Measurements from ENCODE around the gene RECQL.
A peak's percentile ranks its signal among the peaks of the same experiment; 100 is the strongest.

Gene RECQL

DNA sequence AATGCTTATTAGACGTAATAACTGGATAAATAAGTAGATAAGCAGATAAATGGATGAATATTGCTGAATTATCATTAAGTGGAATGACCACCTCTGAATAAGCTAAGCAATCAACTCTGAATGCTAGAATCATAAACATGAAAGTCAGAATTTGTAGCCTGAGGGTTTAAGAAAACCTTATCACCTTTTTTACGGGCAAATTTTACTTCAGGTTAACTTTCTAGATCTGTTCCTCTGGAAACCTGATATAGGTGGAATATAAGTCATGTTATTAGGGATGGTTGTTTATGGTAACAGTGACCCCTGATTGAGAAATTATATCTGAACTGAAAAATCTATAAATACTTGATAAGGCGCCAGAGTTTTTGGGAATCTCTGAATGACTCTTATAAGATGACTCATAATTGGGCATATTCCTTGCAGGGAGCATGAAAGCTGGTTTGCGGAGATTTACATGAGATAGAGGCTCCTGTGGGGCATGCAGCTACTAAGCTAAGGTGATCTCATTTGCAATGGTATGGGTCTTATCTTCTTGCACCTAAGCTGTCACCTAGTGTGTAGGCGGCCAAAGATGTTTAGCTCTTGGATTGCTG lies 36.7 kb upstream of the RECQL start:
- H3K4me3 ChIP-seq (IDR thresholded peaks at IDR 0.05; ENCODE audit: insufficient read depth, low read depth, low read length): no peak overlapping the region
- H4K20me1 ChIP-seq (ENCODE audit: insufficient read depth): no peaks in the 10 kb centered on the region
- no peak overlapping the region for H3K9ac ChIP-seq
- no peak overlapping the region for H3K27ac ChIP-seq
- H3K79me2 ChIP-seq (ENCODE audit: insufficient read depth, low read depth): no peaks in the 10 kb centered on the region
- H3K36me3 ChIP-seq (ENCODE audit: insufficient read depth): no peaks in the 10 kb centered on the region
- H3K4me1 ChIP-seq (ENCODE audit: low read depth, poor library complexity, severe bottlenecking): no peaks in the 10 kb centered on the region
- no peak overlapping the region for H3K4me2 ChIP-seq
- no peak overlapping the region for H2AFZ ChIP-seq (ENCODE audit: low read depth)
- H3K27me3 ChIP-seq (ENCODE audit: insufficient read depth, low read depth): no peaks in the 10 kb centered on the region
- TF ChIP-seq, protein P1, sequence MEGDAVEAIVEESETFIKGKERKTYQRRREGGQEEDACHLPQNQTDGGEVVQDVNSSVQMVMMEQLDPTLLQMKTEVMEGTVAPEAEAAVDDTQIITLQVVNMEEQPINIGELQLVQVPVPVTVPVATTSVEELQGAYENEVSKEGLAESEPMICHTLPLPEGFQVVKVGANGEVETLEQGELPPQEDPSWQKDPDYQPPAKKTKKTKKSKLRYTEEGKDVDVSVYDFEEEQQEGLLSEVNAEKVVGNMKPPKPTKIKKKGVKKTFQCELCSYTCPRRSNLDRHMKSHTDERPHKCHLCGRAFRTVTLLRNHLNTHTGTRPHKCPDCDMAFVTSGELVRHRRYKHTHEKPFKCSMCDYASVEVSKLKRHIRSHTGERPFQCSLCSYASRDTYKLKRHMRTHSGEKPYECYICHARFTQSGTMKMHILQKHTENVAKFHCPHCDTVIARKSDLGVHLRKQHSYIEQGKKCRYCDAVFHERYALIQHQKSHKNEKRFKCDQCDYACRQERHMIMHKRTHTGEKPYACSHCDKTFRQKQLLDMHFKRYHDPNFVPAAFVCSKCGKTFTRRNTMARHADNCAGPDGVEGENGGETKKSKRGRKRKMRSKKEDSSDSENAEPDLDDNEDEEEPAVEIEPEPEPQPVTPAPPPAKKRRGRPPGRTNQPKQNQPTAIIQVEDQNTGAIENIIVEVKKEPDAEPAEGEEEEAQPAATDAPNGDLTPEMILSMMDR (conservative IDR thresholded peaks at IDR 0.05; ENCODE audit: low read depth, low read length): no peak

DNA sequence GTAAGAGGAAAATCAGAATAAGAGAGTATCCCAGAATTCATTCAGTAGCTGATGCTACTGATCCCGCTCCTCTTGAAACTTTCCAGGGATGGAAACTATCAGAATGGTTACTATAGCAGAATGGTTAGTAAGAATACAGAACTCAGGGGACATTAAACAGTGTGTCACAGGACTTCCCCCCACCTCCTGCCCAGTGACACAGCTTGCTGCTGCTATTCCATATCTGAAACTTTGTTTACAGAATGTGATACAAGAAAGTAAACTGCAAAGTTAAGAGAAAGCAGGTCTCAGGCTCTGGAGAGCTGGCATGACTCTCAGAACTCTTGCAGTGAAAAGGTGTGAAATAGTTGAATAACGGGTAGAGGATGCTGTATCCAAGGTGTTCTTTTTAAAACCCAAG lies 28.0 kb upstream of the RECQL start:
- no peak overlapping the region for H3K4me2 ChIP-seq
- no peaks in the 10 kb centered on the region for H3K4me1 ChIP-seq (ENCODE audit: low read depth, poor library complexity, severe bottlenecking)
- TF ChIP-seq, protein P1 (conservative IDR thresholded peaks at IDR 0.05; ENCODE audit: low read depth, low read length): no peak
- H3K27me3 ChIP-seq (ENCODE audit: insufficient read depth, low read depth): no peaks in the 10 kb centered on the region
- H3K36me3 ChIP-seq (ENCODE audit: insufficient read depth): no peaks in the 10 kb centered on the region
- H2AFZ ChIP-seq (ENCODE audit: low read depth): no peak overlapping the region
- no peaks in the 10 kb centered on the region for H3K79me2 ChIP-seq (ENCODE audit: insufficient read depth, low read depth)
- H4K20me1 ChIP-seq (ENCODE audit: insufficient read depth): no peaks in the 10 kb centered on the region
- H3K27ac ChIP-seq: no peak overlapping the region
- H3K9ac ChIP-seq: no peak overlapping the region
- H3K4me3 ChIP-seq (IDR thresholded peaks at IDR 0.05; ENCODE audit: insufficient read depth, low read depth, low read length): no peak overlapping the region

DNA sequence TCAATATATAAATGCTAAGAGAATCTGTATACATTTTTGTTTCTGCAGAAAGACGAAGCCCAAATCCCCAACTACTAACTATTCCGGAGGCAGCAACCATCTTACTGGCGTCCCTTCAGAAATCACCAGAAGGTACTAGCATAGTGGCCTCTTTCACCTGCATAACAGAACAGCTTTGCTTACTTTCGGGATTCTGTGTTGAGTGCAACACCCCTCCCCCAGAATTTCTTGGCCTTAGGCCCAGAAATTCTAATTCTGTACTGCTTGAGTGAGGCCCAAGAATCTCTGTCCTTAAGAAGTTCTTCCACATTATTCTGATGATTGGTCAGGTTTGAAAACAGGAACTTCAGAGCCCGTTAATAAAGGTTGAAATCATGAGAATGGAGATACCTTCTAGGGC lies 27.5 kb upstream of the RECQL start:
- no peaks in the 10 kb centered on the region for H3K36me3 ChIP-seq (ENCODE audit: insufficient read depth)
- no peaks in the 10 kb centered on the region for H3K4me1 ChIP-seq (ENCODE audit: low read depth, poor library complexity, severe bottlenecking)
- H3K4me3 ChIP-seq (IDR thresholded peaks at IDR 0.05; ENCODE audit: insufficient read depth, low read depth, low read length): no peak overlapping the region
- H3K4me2 ChIP-seq: no peak overlapping the region
- H4K20me1 ChIP-seq (ENCODE audit: insufficient read depth): no peaks in the 10 kb centered on the region
- no peaks in the 10 kb centered on the region for H3K79me2 ChIP-seq (ENCODE audit: insufficient read depth, low read depth)
- no peaks in the 10 kb centered on the region for H3K27me3 ChIP-seq (ENCODE audit: insufficient read depth, low read depth)
- H2AFZ ChIP-seq (ENCODE audit: low read depth): no peak overlapping the region
- TF ChIP-seq, protein P1 (conservative IDR thresholded peaks at IDR 0.05; ENCODE audit: low read depth, low read length): no peak
- H3K9ac ChIP-seq: no peak overlapping the region
- no peak overlapping the region for H3K27ac ChIP-seq

DNA sequence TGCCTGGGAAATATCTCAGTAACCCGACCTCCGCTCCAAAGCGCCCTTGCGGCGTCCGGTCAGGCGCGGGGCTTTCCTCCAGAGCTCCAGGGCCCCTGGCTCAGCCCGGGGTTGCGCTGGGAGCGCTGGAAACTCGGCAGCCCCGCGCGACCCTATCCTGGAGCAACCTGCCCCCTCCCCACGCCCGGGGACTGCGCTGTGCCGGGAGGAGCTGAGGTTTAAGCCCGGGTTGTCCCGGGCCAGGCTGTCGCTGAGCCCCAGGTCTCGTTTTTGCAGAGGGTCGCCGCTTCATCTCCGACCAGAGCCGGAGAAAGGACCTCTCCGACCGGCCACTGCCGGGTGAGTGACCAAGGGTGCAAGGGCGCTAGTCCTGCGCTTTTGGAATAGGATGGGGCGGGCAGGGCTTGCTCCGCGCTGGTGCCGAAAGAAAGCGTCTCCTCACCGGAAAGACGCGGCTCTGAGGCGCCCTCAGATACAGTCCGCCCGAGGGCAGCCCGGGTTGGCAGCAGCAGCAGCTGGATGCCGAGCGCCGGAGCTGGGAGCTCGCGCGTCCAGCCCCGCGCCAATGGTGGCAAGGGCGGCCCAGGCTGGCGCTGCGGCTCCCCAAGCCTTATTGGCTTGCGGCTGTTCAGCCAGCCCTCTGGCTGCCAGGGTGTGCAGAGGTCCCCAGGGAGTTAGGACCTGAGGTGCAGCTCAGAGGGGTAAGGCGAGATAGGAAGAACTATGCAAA lies 26.2 kb upstream of the RECQL start:
- peak overlapping the region; percentile 57 for H2AFZ ChIP-seq (ENCODE audit: low read depth)
- no peak overlapping the region for H3K4me3 ChIP-seq (IDR thresholded peaks at IDR 0.05; ENCODE audit: insufficient read depth, low read depth, low read length)
- no peaks in the 10 kb centered on the region for H3K27me3 ChIP-seq (ENCODE audit: insufficient read depth, low read depth)
- no peak overlapping the region for H3K9ac ChIP-seq
- TF ChIP-seq, protein P1 (conservative IDR thresholded peaks at IDR 0.05; ENCODE audit: low read depth, low read length): no peak
- H3K4me1 ChIP-seq (ENCODE audit: low read depth, poor library complexity, severe bottlenecking): no peaks in the 10 kb centered on the region
- H3K79me2 ChIP-seq (ENCODE audit: insufficient read depth, low read depth): no peaks in the 10 kb centered on the region
- H3K27ac ChIP-seq: no peak overlapping the region
- H3K4me2 ChIP-seq: 0 out of 2 replicates have a peak overlapping the region, but pooled peaks have one; percentile 0
- H3K36me3 ChIP-seq (ENCODE audit: insufficient read depth): no peaks in the 10 kb centered on the region
- H4K20me1 ChIP-seq (ENCODE audit: insufficient read depth): no peaks in the 10 kb centered on the region
